WTC11 (cell line): ENCODE measurements around the gene CTRB1. TPM values are rescaled to one million over a fixed set of nuclear protein-coding genes. Genes with fewer than 3 reads are reported as not detected.

Experiments
- ATAC-seq: fragments of 200-7000 bp; cut with Tn5 transposase; 2 replicates; pipeline ENCODE4 v1.10.0; 2021; ENCODE audit warnings: mild to moderate bottlenecking, moderate library complexity
- CTCF ChIA-PET: fragments of 300-600 bp; sonication (Branson Sonifier 250); formaldehyde crosslinking; loops from one replicate; lab custom pipeline; 2021; ENCODE audit warnings: antibody characterized with exemption; lab: Charles Lee
- POLR2A ChIA-PET: fragments of 350-600 bp; sonication (Branson Sonifier 250); formaldehyde crosslinking; loops from one replicate; lab custom pipeline; 2021; ENCODE audit warnings: antibody characterized with exemption; lab: Charles Lee
- DNase-seq: peaks from one replicate; pipeline ENCODE4 v3.0.0; 2021; ENCODE audit warnings: low spot score
- H3K27ac Mint-ChIP-seq: 2 replicates; pipeline ENCODE4 v1.8.0; 2021; ENCODE audit warnings: mixed read lengths
- H3K27me3 Mint-ChIP-seq: 2 replicates; pipeline ENCODE4 v1.8.0; 2021; ENCODE audit warnings: low read depth, mild to moderate bottlenecking, moderate library complexity, mixed read lengths
- H3K36me3 Mint-ChIP-seq: 2 replicates; pipeline ENCODE4 v1.8.0; 2021; ENCODE audit warnings: mixed read lengths
- H3K4me1 Mint-ChIP-seq: 2 replicates; pipeline ENCODE4 v1.8.0; 2022; ENCODE audit warnings: mixed read lengths
- H3K4me3 Mint-ChIP-seq: 2 replicates; pipeline ENCODE4 v1.8.0; 2021; ENCODE audit warnings: mild to moderate bottlenecking, moderate library complexity, mixed read lengths
- H3K9me3 Mint-ChIP-seq: 2 replicates; pipeline ENCODE4 v1.8.0; 2021; ENCODE audit warnings: mixed read lengths
- FOXP1 ChIP-seq: sonication (generic); formaldehyde crosslinking; IDR thresholded peaks from 2 replicates; pipeline ENCODE4 v1.8.0; 2022; ENCODE audit warnings: missing genetic modification reagents, mild to moderate bottlenecking, moderate library complexity, borderline replicate concordance
- GABPB1 ChIP-seq: sonication (generic); formaldehyde crosslinking; IDR thresholded peaks from 2 replicates; pipeline ENCODE4 v1.8.1; 2023; ENCODE audit warnings: mild to moderate bottlenecking, missing genetic modification reagents
- NR2C2 ChIP-seq: sonication (generic); formaldehyde crosslinking; IDR thresholded peaks from 2 replicates; pipeline ENCODE4 v1.8.0; 2022; ENCODE audit warnings: mild to moderate bottlenecking, missing genetic modification reagents
- RORB ChIP-seq: fragments of 250-450 bp; sonication (Bioruptor Pico); IDR thresholded peaks from 2 replicates; pipeline ENCODE4 v1.9.0; 2021; ENCODE audit warnings: mild to moderate bottlenecking
- SMAD3 ChIP-seq: sonication (generic); formaldehyde crosslinking; IDR thresholded peaks from 2 replicates; pipeline ENCODE4 v1.8.0; 2022; ENCODE audit warnings: missing genetic modification reagents, mild to moderate bottlenecking, borderline replicate concordance
- SMAD4 ChIP-seq: sonication (generic); formaldehyde crosslinking; IDR thresholded peaks from 2 replicates; pipeline ENCODE4 v1.8.0; 2022; ENCODE audit warnings: mild to moderate bottlenecking, missing genetic modification reagents
- ZNF121 ChIP-seq: sonication (generic); formaldehyde crosslinking; IDR thresholded peaks from 2 replicates; pipeline ENCODE4 v1.8.0; 2023; ENCODE audit warnings: missing genetic modification reagents
- ZNF263 ChIP-seq: sonication (generic); formaldehyde crosslinking; IDR thresholded peaks from 2 replicates; pipeline ENCODE4 v1.8.1; 2022; ENCODE audit warnings: low read depth, mild to moderate bottlenecking, moderate library complexity, missing genetic modification reagents
- ZNF317 ChIP-seq: sonication (generic); formaldehyde crosslinking; IDR thresholded peaks from 2 replicates; pipeline ENCODE4 v1.8.1; 2023; ENCODE audit warnings: low read depth, mild to moderate bottlenecking, moderate library complexity, missing genetic modification reagents, borderline replicate concordance
- ZNF396 ChIP-seq: fragments of 250-450 bp; sonication (Bioruptor Pico); IDR thresholded peaks from 2 replicates; pipeline ENCODE4 v1.8.0; 2021; ENCODE audit warnings: mild to moderate bottlenecking, moderate library complexity, borderline replicate concordance
- ZNF423 ChIP-seq: fragments of 250-450 bp; sonication (Bioruptor Pico); IDR thresholded peaks from 2 replicates; pipeline ENCODE4 v2.1.2; 2022; ENCODE audit warnings: mild to moderate bottlenecking, moderate library complexity
- total RNA-seq: library from RNA; stranded (reverse); gene quantifications from 3 replicates; pipeline ENCODE4 v1.2.3, GENCODE V29; 2021
- TF ChIP-seq, protein P1 (sequence below): sonication (generic); formaldehyde crosslinking; IDR thresholded peaks from 2 replicates; pipeline ENCODE4 v1.8.1; 2022; ENCODE audit warnings: missing genetic modification reagents, borderline replicate concordance
- TF ChIP-seq, protein P2 (sequence below): sonication (generic); formaldehyde crosslinking; IDR thresholded peaks from 2 replicates; pipeline ENCODE4 v1.8.0; 2023; ENCODE audit warnings: missing genetic modification reagents
- TF ChIP-seq, protein P3 (sequence below): sonication (generic); formaldehyde crosslinking; IDR thresholded peaks from 2 replicates; pipeline ENCODE4 v1.8.0; 2022; ENCODE audit warnings: missing genetic modification reagents
- TF ChIP-seq, protein P4 (sequence below): sonication (generic); formaldehyde crosslinking; conservative IDR thresholded peaks from 2 replicates; pipeline ENCODE4 v1.8.1; 2023; ENCODE audit warnings: mild to moderate bottlenecking, low read depth, missing genetic modification reagents, moderate library complexity
- TF ChIP-seq, protein P5 (sequence below): sonication (generic); formaldehyde crosslinking; IDR thresholded peaks from 2 replicates; pipeline ENCODE4 v1.8.0; 2023; ENCODE audit warnings: mild to moderate bottlenecking, missing genetic modification reagents

Gene CTRB1
- total RNA-seq, 1 experiment from 2014 or later = 3.9 TPM

DNA sequence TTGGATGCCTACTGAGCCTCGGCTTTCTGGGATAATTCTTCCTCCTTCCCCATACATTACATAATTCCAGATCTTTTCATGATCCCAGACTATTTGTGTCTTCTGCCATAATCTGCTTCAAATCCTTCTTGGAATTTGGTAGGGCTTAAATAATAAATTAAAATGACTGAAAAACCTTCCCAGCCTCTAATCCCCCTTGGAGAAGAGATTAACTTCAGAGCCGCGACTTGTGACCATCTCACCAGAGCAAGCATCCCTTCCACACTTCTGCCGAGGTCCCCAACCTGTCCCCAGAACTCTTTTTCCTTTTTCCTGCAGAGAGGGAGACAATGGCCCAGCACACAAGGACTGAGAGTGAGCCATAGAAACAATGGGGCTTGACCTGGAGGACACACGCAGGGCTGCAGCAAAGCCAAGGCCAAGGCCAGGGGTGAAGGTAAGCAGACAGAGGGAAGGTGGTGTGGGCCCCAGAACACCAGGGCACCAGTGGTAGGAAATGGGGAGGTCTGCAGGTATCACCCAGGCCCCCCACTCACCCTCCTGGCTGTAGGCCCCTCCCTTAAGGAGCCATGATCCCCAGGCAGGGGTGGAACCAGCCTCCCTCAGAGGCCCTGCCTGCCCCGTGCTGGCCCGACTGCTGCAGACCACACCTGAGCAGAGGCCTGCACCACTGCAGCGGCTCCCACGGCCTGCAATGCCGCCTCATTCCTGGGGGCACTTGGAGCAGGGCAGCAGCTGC, 42.2 kb downstream of the CTRB1 start:
- H3K27ac Mint-ChIP-seq = peak overlapping the region; percentile 64
- H3K27me3 Mint-ChIP-seq = no peaks in the 10 kb centered on the region
- DNase-seq = no peak
- 0 out of 2 replicates have a peak, but pooled peaks cover 3% of the 10 kb centered on the region for H3K36me3 Mint-ChIP-seq
- ATAC-seq = no peak
- H3K4me3 Mint-ChIP-seq = no peak overlapping the region
- ChIA-PET CTCF (interaction anchor here (1.0 to 1.3 kb wide), 2 partner anchors 27 kb away, joined by 9 to 12 read pairs; no protein-coding TSS in a partner anchor), POLR2A (interaction anchor here (1.0 to 1.3 kb wide), 3 partner anchors 10 to 41 kb away, joined by 3 to 7 read pairs (median 4); partner anchors contain the start of gene BCAR1)
- TF ChIP-seq SMAD3 (no peak), NR2C2 (no peak), ZNF121 (CRISPR knock-in tag) (no peak), ZNF396 (CRISPR knock-in tag) (no peak), ZNF423 (no peak), ZNF263 (CRISPR knock-in tag) (no peak), SMAD4 (CRISPR knock-in tag) (no peak), ZNF317 (CRISPR knock-in tag) (no peak)
- TF ChIP-seq, protein P1, sequence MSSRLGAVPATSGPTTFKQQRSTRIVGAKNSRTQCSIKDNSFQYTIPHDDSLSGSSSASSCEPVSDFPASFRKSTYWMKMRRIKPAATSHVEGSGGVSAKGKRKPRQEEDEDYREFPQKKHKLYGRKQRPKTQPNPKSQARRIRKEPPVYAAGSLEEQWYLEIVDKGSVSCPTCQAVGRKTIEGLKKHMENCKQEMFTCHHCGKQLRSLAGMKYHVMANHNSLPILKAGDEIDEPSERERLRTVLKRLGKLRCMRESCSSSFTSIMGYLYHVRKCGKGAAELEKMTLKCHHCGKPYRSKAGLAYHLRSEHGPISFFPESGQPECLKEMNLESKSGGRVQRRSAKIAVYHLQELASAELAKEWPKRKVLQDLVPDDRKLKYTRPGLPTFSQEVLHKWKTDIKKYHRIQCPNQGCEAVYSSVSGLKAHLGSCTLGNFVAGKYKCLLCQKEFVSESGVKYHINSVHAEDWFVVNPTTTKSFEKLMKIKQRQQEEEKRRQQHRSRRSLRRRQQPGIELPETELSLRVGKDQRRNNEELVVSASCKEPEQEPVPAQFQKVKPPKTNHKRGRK (CRISPR knock-in tag) = no peak
- TF ChIP-seq, protein P2, sequence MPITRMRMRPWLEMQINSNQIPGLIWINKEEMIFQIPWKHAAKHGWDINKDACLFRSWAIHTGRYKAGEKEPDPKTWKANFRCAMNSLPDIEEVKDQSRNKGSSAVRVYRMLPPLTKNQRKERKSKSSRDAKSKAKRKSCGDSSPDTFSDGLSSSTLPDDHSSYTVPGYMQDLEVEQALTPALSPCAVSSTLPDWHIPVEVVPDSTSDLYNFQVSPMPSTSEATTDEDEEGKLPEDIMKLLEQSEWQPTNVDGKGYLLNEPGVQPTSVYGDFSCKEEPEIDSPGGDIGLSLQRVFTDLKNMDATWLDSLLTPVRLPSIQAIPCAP (CRISPR knock-in tag) = no peak
- TF ChIP-seq, all 79 proteins: peak for 0
- Mint-ChIP-seq H3K9me3 (no peaks in the 10 kb centered on the region), H3K4me1 (peaks cover 72% of the 10 kb centered on the region)

DNA sequence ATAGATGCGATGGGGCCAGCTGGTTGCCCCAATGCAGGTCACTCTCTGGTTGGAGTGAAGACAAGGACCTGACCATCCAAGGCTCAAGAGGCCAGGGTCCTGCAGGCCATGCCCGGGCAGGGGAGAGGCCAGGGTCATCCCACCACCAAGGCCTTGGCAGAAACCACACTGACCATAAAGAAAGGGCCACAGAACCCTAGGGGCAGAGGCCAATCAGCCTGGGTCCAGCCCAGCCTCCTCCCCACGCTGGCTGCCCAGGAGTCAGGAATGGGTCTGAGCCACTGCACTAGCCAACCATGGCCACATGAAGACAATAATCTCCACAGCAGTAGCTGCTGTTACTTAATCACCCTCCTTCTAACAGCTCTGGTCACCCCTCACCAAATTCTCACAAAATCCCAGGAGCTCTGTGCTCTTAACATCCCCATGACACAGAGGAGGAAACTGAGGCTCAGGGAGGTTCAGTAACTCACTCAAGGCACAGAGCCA, 42.8 kb downstream of the CTRB1 start:
- no peak overlapping the region for H3K4me3 Mint-ChIP-seq
- no peak for DNase-seq
- H3K36me3 Mint-ChIP-seq = 0 out of 2 replicates have a peak, but pooled peaks cover 3% of the 10 kb centered on the region
- peak overlapping the region; percentile 55; the same call in 1 of the 2 replicates for H3K27ac Mint-ChIP-seq
- ChIA-PET POLR2A (interaction anchor here (1.2 to 7.0 kb wide), 4 partner anchors 7 to 42 kb away, joined by 3 to 57 read pairs (median 4); no protein-coding TSS in a partner anchor), CTCF (interaction anchor here (1.3 kb wide), 1 partner anchor 28 kb away, joined by 12 read pairs; no protein-coding TSS in a partner anchor)
- H3K4me1 Mint-ChIP-seq = peaks cover 69% of the 10 kb centered on the region
- H3K27me3 Mint-ChIP-seq = no peaks in the 10 kb centered on the region
- no peak for ATAC-seq
- no peak for TF ChIP-seq SMAD3
- TF ChIP-seq, protein P3, sequence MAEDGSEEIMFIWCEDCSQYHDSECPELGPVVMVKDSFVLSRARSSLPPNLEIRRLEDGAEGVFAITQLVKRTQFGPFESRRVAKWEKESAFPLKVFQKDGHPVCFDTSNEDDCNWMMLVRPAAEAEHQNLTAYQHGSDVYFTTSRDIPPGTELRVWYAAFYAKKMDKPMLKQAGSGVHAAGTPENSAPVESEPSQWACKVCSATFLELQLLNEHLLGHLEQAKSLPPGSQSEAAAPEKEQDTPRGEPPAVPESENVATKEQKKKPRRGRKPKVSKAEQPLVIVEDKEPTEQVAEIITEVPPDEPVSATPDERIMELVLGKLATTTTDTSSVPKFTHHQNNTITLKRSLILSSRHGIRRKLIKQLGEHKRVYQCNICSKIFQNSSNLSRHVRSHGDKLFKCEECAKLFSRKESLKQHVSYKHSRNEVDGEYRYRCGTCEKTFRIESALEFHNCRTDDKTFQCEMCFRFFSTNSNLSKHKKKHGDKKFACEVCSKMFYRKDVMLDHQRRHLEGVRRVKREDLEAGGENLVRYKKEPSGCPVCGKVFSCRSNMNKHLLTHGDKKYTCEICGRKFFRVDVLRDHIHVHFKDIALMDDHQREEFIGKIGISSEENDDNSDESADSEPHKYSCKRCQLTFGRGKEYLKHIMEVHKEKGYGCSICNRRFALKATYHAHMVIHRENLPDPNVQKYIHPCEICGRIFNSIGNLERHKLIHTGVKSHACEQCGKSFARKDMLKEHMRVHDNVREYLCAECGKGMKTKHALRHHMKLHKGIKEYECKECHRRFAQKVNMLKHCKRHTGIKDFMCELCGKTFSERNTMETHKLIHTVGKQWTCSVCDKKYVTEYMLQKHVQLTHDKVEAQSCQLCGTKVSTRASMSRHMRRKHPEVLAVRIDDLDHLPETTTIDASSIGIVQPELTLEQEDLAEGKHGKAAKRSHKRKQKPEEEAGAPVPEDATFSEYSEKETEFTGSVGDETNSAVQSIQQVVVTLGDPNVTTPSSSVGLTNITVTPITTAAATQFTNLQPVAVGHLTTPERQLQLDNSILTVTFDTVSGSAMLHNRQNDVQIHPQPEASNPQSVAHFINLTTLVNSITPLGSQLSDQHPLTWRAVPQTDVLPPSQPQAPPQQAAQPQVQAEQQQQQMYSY (CRISPR knock-in tag) = peak; percentile 61
- no peaks in the 10 kb centered on the region for H3K9me3 Mint-ChIP-seq

DNA sequence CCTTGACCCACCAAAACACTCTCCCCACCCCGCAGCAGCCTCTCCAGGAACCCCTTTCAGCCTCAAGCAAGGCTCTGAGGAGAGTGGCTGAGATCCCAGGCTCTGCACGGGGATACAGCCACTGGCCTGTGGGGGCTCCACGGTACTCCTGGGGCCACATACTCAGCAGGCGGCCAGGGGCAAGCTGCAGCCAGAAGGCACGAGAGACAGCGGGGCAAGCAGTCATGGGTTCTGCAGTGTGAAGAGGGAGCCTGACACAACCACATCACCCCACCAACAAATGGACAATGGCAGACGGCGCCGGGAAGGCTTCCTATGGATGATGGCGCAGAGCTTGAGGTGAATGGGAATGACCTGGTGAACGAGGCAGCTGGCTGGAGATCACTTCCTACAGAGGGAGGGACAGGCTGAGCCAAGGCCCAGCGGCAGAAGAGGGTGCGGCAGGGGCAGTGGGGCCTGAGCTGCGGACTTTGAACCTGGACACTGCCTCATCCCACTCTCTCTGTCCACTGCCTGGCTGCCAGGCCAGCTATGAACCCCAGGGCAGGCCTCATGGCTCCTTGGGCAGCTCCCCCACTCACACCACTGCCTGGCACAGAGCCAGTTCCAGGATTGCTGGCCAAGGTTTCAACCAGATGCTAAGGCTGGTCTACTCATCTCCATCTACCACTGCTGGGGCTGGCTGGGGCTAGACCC, 43.5 kb downstream of the CTRB1 start:
- ChIA-PET POLR2A (interaction anchor here (1.3 to 7.0 kb wide), 3 partner anchors 8 to 28 kb away, joined by 3 to 57 read pairs (median 4); no protein-coding TSS in a partner anchor), CTCF (interaction anchor here (1.3 kb wide), 1 partner anchor 28 kb away, joined by 12 read pairs; no protein-coding TSS in a partner anchor)
- no peak overlapping the region for H3K4me3 Mint-ChIP-seq
- no peak for ATAC-seq
- no peaks in the 10 kb centered on the region for H3K27me3 Mint-ChIP-seq
- peaks cover 63% of the 10 kb centered on the region for H3K4me1 Mint-ChIP-seq
- H3K36me3 Mint-ChIP-seq = 0 out of 2 replicates have a peak, but pooled peaks cover 3% of the 10 kb centered on the region
- DNase-seq = peak; percentile 14
- no peaks in the 10 kb centered on the region for H3K9me3 Mint-ChIP-seq
- H3K27ac Mint-ChIP-seq = peak overlapping the region; percentile 55
- no peak for TF ChIP-seq FOXP1 (CRISPR knock-in tag)
- TF ChIP-seq, protein P4, sequence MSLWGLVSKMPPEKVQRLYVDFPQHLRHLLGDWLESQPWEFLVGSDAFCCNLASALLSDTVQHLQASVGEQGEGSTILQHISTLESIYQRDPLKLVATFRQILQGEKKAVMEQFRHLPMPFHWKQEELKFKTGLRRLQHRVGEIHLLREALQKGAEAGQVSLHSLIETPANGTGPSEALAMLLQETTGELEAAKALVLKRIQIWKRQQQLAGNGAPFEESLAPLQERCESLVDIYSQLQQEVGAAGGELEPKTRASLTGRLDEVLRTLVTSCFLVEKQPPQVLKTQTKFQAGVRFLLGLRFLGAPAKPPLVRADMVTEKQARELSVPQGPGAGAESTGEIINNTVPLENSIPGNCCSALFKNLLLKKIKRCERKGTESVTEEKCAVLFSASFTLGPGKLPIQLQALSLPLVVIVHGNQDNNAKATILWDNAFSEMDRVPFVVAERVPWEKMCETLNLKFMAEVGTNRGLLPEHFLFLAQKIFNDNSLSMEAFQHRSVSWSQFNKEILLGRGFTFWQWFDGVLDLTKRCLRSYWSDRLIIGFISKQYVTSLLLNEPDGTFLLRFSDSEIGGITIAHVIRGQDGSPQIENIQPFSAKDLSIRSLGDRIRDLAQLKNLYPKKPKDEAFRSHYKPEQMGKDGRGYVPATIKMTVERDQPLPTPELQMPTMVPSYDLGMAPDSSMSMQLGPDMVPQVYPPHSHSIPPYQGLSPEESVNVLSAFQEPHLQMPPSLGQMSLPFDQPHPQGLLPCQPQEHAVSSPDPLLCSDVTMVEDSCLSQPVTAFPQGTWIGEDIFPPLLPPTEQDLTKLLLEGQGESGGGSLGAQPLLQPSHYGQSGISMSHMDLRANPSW (CRISPR knock-in tag) = no peak
- TF ChIP-seq GABPB1 (CRISPR knock-in tag) = peak; percentile 33; the same call in 1 of the 2 replicates
- TF ChIP-seq, protein P5, sequence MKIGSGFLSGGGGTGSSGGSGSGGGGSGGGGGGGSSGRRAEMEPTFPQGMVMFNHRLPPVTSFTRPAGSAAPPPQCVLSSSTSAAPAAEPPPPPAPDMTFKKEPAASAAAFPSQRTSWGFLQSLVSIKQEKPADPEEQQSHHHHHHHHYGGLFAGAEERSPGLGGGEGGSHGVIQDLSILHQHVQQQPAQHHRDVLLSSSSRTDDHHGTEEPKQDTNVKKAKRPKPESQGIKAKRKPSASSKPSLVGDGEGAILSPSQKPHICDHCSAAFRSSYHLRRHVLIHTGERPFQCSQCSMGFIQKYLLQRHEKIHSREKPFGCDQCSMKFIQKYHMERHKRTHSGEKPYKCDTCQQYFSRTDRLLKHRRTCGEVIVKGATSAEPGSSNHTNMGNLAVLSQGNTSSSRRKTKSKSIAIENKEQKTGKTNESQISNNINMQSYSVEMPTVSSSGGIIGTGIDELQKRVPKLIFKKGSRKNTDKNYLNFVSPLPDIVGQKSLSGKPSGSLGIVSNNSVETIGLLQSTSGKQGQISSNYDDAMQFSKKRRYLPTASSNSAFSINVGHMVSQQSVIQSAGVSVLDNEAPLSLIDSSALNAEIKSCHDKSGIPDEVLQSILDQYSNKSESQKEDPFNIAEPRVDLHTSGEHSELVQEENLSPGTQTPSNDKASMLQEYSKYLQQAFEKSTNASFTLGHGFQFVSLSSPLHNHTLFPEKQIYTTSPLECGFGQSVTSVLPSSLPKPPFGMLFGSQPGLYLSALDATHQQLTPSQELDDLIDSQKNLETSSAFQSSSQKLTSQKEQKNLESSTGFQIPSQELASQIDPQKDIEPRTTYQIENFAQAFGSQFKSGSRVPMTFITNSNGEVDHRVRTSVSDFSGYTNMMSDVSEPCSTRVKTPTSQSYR (CRISPR knock-in tag) = 0 out of 2 replicates have a peak, but pooled peaks have one; percentile 14
- TF ChIP-seq RORB (CRISPR knock-in tag) = no peak
